H1 (cell line): ENCODE results near the gene INHBC. TPM values are rescaled to one million over a fixed set of nuclear protein-coding genes. Genes with fewer than 3 reads are reported as not detected.

Experiments used
- ASH2L ChIP-seq: fragments of 200-600, 300-600 bp; sonication (generic); IDR thresholded peaks from one replicate; pipeline ENCODE4 v1.7.1; 2017; ENCODE audit warnings: low read length
- CREB1 ChIP-seq: IDR thresholded peaks from 2 replicates; pipeline ENCODE4 v1.6.1; 2012; ENCODE audit warnings: inconsistent platforms
- EGR1 ChIP-seq: IDR thresholded peaks from 2 replicates; pipeline ENCODE4 v1.6.1; 2011; ENCODE audit warnings: low read depth, low read length, borderline replicate concordance
- EP300 ChIP-seq, 2 experiments: IDR thresholded peaks; 1 replicate in 1 of 2; 2 replicates in 1 of 2; pipeline ENCODE4 v1.6.1; 2011 to 2012; ENCODE audit warnings: low read depth in 2 of 2, low read length in 2 of 2, mild to moderate bottlenecking in 2 of 2, borderline replicate concordance in 1 of 2, inconsistent platforms in 1 of 2, moderate library complexity in 1 of 2
- GABPA ChIP-seq: IDR thresholded peaks from 2 replicates; pipeline ENCODE4 v1.6.1; 2011; ENCODE audit warnings: mild to moderate bottlenecking, low read length, moderate library complexity, borderline replicate concordance; ENCODE audit not compliant: insufficient read depth
- JUN ChIP-seq: IDR thresholded peaks from 2 replicates; pipeline ENCODE4 v1.6.1; 2011; ENCODE audit warnings: low read depth, mild to moderate bottlenecking, improper control_type of control experiment, low read length
- PHF8 ChIP-seq: fragments of 200-600 bp; sonication (generic); conservative IDR thresholded peaks from 2 replicates; pipeline ENCODE4 v1.7.1; 2012; ENCODE audit warnings: low read depth, mild to moderate bottlenecking, inconsistent platforms, low read length, moderate library complexity
- POLR2A ChIP-seq, 2 experiments: IDR thresholded peaks; 1 replicate in 1 of 2; 2 replicates in 1 of 2; pipeline ENCODE4 v1.6.1; 2011; ENCODE audit warnings: low read depth in 2 of 2, low read length in 2 of 2, mild to moderate bottlenecking in 2 of 2; ENCODE audit errors: control extremely low read depth in 1 of 2
- RAD21 ChIP-seq, 2 experiments: IDR thresholded peaks in 1 of 2; conservative IDR thresholded peaks in 1 of 2; 2 replicates each; pipeline ENCODE4 v1.6.1; 2011; ENCODE audit warnings: low read depth in 2 of 2, low read length in 2 of 2, improper control_type of control experiment in 1 of 2, inconsistent platforms in 1 of 2, mild to moderate bottlenecking in 1 of 2, moderate library complexity in 1 of 2
- SP4 ChIP-seq: IDR thresholded peaks from 2 replicates; pipeline ENCODE4 v1.6.1; 2012; ENCODE audit warnings: low read length, inconsistent platforms
- TAF1 ChIP-seq: IDR thresholded peaks from 2 replicates; pipeline ENCODE4 v1.6.1; 2011; ENCODE audit warnings: mild to moderate bottlenecking, low read depth, low read length
- TBP ChIP-seq: IDR thresholded peaks from 2 replicates; pipeline ENCODE4 v1.6.1; 2011; ENCODE audit warnings: low read depth, low read length, improper control_type of control experiment
- TEAD4 ChIP-seq: IDR thresholded peaks from 2 replicates; pipeline ENCODE4 v1.6.1; 2012; ENCODE audit warnings: low read depth, low read length, inconsistent platforms, mixed read lengths
- polyA plus RNA-seq, 7 experiments: library from polyadenylated mRNA; depleted of rRNA in 3 of 7; stranded (reverse) in 5 of 7; unstranded in 2 of 7; fragments of >200 nt in 5 of 7; fragments of 200-250 nt in 2 of 7; gene quantifications; 1 replicate in 5 of 7; 2 replicates in 1 of 7; 4 replicates in 1 of 7; pipeline versions ENCODE4 v1.2.1 to v1.2.3, GENCODE V29; 2011 to 2013; ENCODE audit warnings: missing spikeins in 2 of 7, mixed read lengths in 2 of 7
- total RNA-seq: library from RNA; stranded (reverse); fragmentation: NEBNext Ultra II Directional; extraction: Animal tissue kit (Norgen Biotek cat#: 25700); gene quantifications from 2 replicates; pipeline ENCODE4 v1.2.1, GENCODE V29; 2021
- TF ChIP-seq, protein P1 (sequence below): IDR thresholded peaks from 2 replicates; pipeline ENCODE4 v1.6.1; 2012; ENCODE audit warnings: inconsistent platforms
- TF ChIP-seq, protein P2 (sequence below), 3 experiments: IDR thresholded peaks; 1 replicate in 2 of 3; 2 replicates in 1 of 3; pipeline versions ENCODE4 v1.5.1 to v1.6.1; 2011; ENCODE audit warnings: low read length in 3 of 3, mild to moderate bottlenecking in 3 of 3, inconsistent platforms in 2 of 3, low read depth in 1 of 3, moderate library complexity in 1 of 3; ENCODE audit not compliant: insufficient read depth in 1 of 3; ENCODE audit errors: control extremely low read depth in 1 of 3

The INHBC gene
- total and polyA plus RNA-seq, 2 of the 8 experiments (the other 6 are each of a cell fraction or from before 2014, with no cell fraction given): 0.15 TPM; not detected in 1

DNA sequence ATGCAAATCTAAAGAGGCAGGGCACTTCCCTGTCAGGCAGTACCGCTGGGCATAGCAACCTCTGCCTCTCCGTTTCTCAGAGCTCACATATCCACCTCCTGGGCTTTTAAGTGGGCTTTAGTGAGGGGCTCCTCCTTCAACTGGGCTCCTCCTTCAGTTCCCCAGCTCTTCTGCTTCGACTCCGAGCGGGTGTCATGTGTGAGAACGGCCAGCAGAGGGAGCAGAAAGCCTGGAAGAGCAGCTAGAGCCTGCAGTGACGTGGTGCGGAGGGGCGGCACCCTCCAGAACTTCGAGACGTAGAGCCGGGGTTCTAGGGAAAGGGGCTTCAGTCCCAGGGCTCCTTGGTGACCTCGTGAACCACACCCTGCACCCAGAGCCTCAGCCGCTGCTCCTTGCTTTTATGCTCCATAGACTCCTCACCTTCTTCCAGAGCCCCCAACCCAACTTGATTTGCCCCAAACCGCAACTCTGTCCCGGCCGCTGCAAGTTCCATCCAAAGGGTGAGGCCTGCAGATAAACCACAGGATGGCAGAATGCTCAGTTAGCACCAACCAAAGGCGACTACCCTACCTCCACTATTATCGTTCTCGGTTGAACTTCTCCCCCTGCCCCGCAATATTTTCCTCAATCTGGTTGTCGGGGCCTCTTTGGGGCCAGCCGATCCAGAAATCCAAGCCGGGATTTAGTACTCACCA, 24.6 kb downstream of the INHBC start (continued):
- TF ChIP-seq GABPA (no peak), EGR1 (peak; percentile 34; the same call in 1 of the 2 replicates), CREB1 (peak; percentile 91), TEAD4 (peak; percentile 3; the same call in 1 of the 2 replicates), SP4 (peak; percentile 77; the same call in 1 of the 2 replicates), TBP (peak; percentile 85; the same call in 1 of the 2 replicates), ASH2L (peak; percentile 60), JUN (0 out of 2 replicates have a peak, but pooled peaks have one; percentile 12), RAD21 (IDR thresholded peaks at IDR 0.05 in 1 of 2, conservative IDR thresholded peaks at IDR 0.05 in 1 of 2; ENCODE audit: low read depth in 2 of 2, low read length in 2 of 2) (peak; percentile 71 to 78), TAF1 (peak; percentile 61; the same call in 1 of the 2 replicates), POLR2A (IDR thresholded peaks at IDR 0.05; ENCODE audit: control extremely low read depth in 1 of 2, low read depth in 2 of 2, low read length in 2 of 2) (peak in 1 of 2 experiments; percentile 87; a peak in 2 of 3 replicates), PHF8 (peak; percentile 46; the same call in 1 of the 2 replicates), EP300 (IDR thresholded peaks at IDR 0.05; ENCODE audit: borderline replicate concordance in 1 of 2, low read depth in 2 of 2, low read length in 2 of 2) (peak in 1 of 2 experiments; percentile 14; a peak in 1 of 3 replicates)
- TF ChIP-seq, protein P1, sequence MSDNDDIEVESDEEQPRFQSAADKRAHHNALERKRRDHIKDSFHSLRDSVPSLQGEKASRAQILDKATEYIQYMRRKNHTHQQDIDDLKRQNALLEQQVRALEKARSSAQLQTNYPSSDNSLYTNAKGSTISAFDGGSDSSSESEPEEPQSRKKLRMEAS: peak; percentile 22; the same call in 1 of the 2 replicates
- TF ChIP-seq, protein P2, sequence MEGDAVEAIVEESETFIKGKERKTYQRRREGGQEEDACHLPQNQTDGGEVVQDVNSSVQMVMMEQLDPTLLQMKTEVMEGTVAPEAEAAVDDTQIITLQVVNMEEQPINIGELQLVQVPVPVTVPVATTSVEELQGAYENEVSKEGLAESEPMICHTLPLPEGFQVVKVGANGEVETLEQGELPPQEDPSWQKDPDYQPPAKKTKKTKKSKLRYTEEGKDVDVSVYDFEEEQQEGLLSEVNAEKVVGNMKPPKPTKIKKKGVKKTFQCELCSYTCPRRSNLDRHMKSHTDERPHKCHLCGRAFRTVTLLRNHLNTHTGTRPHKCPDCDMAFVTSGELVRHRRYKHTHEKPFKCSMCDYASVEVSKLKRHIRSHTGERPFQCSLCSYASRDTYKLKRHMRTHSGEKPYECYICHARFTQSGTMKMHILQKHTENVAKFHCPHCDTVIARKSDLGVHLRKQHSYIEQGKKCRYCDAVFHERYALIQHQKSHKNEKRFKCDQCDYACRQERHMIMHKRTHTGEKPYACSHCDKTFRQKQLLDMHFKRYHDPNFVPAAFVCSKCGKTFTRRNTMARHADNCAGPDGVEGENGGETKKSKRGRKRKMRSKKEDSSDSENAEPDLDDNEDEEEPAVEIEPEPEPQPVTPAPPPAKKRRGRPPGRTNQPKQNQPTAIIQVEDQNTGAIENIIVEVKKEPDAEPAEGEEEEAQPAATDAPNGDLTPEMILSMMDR (IDR thresholded peaks at IDR 0.05; ENCODE audit: control extremely low read depth in 1 of 3, insufficient read depth in 1 of 3, low read depth in 1 of 3, low read length in 3 of 3): peak in 2 of 3 experiments; percentile 92 to 95; a peak in 3 of 4 replicates
